GM12878 (cell line): ENCODE results near the gene L1CAM. TPM values are rescaled to one million over a fixed set of nuclear protein-coding genes. Genes with fewer than 3 reads are reported as not detected.

Experiments
- ATAC-seq: fragments of 200-7000 bp; cut with Tn5 transposase; 3 replicates; pipeline ENCODE4 v1.9.1; 2020; ENCODE audit warnings: mild to moderate bottlenecking, moderate library complexity
- BruUV-seq: library from RNA; stranded (reverse); fragments of 400-500 nt; replicated peaks from 2 replicates; lab custom pipeline; 2021; lab: Mats Ljungman, UMichigan
- CTCF ChIA-PET: fragments of 300-600 bp; sonication (Branson Sonifier 250); formaldehyde crosslinking; extraction: SDS; loops from one replicate; lab custom pipeline; 2021; ENCODE audit warnings: inconsistent platforms; lab: Yijun Ruan, JAX
- POLR2A ChIA-PET: fragments of 350-600 bp; formaldehyde crosslinking; extraction: SDS; loops from one replicate; lab custom pipeline; 2021; ENCODE audit warnings: inconsistent platforms; lab: Charles Lee
- RAD21 ChIA-PET: fragments of 300-600 bp; sonication (Branson Sonifier 250); formaldehyde crosslinking; loops from one replicate; lab custom pipeline; 2023; ENCODE audit warnings: antibody characterized with exemption; ENCODE audit not compliant: unreplicated experiment; lab: Charles Lee
- SMC1A ChIA-PET: fragments of 300-600 bp; sonication (Branson Sonifier 250); formaldehyde crosslinking; loops from one replicate; lab custom pipeline; 2023; ENCODE audit not compliant: unreplicated experiment, uncharacterized antibody; lab: Charles Lee
- DNase-seq: peaks from one replicate; pipeline ENCODE4 v3.0.0-alpha.2; 2011; ENCODE audit warnings: low read depth, low spot score
- FAIRE-seq: peaks from 3 replicates; lab custom pipeline; 2011; peaks lifted over from hg19 to GRCh38; lab: Jason Lieb, UNC
- H2AFZ ChIP-seq: 2 replicates; pipeline ENCODE4 v1.6.0; 2011; ENCODE audit warnings: low read depth, low read length, control low read depth; ENCODE audit not compliant: control insufficient read depth
- H3K27ac ChIP-seq: 2 replicates; pipeline ENCODE4 v1.5.1; 2011; ENCODE audit warnings: control low read depth; ENCODE audit not compliant: control insufficient read depth, insufficient read depth
- H3K27me3 ChIP-seq, 2 experiments: replicated peaks in 1 of 2; 2 replicates each; pipeline versions ENCODE4 v1.6.0 to v1.6.1; 2011; ENCODE audit warnings: low read length in 1 of 2; ENCODE audit not compliant: control insufficient read depth in 2 of 2, insufficient read depth in 2 of 2
- H3K36me3 ChIP-seq, 2 experiments: 2 replicates each; pipeline ENCODE4 v1.5.1; 2011; ENCODE audit warnings: low read length in 1 of 2; ENCODE audit not compliant: control insufficient read depth in 2 of 2, insufficient read depth in 2 of 2
- H3K4me1 ChIP-seq: 2 replicates; pipeline ENCODE4 v1.6.1; 2011; ENCODE audit warnings: mild to moderate bottlenecking, low read length, moderate library complexity, mixed read lengths; ENCODE audit not compliant: control insufficient read depth, insufficient read depth
- H3K4me2 ChIP-seq: 2 replicates; pipeline ENCODE4 v1.6.0; 2011; ENCODE audit warnings: control low read depth; ENCODE audit not compliant: control insufficient read depth, insufficient read depth
- H3K4me3 ChIP-seq: fragments of 200-600 bp; sonication (generic); 2 replicates; pipeline ENCODE4 v1.5.1; 2016
- H3K79me2 ChIP-seq: 2 replicates; pipeline ENCODE4 v1.6.0; 2011; ENCODE audit warnings: low read length; ENCODE audit not compliant: control insufficient read depth, insufficient read depth
- H3K9ac ChIP-seq: 2 replicates; pipeline ENCODE4 v1.8.0; 2011; ENCODE audit warnings: low read length, control low read depth, mixed read lengths; ENCODE audit not compliant: control insufficient read depth, insufficient read depth
- H3K9me3 ChIP-seq: replicated peaks from 3 replicates; pipeline ENCODE4 v1.5.1; 2011; ENCODE audit warnings: mild to moderate bottlenecking, low read length; ENCODE audit not compliant: control insufficient read depth, insufficient read depth
- H4K20me1 ChIP-seq: 2 replicates; pipeline ENCODE4 v1.6.0; 2011; ENCODE audit not compliant: control insufficient read depth, insufficient read depth
- EED ChIP-seq: sonication (generic); IDR thresholded peaks from 2 replicates; pipeline ENCODE4 v1.6.1; 2016; ENCODE audit warnings: antibody characterized with exemption, low read depth
- FOXM1 ChIP-seq: IDR thresholded peaks from 2 replicates; pipeline ENCODE4 v1.6.1; 2012; ENCODE audit warnings: low read depth, mild to moderate bottlenecking, inconsistent platforms, low read length, moderate library complexity
- HCFC1 ChIP-seq: fragments of 150-350 bp; IDR thresholded peaks from 2 replicates; pipeline ENCODE4 v1.6.1; 2014; ENCODE audit warnings: low read length
- MEF2A ChIP-seq: IDR thresholded peaks from 2 replicates; pipeline ENCODE4 v1.6.1; 2011; ENCODE audit warnings: low read depth, mild to moderate bottlenecking, low read length, moderate library complexity; ENCODE audit not compliant: insufficient read depth
- MEF2B ChIP-seq: fragments of 450-650 bp; IDR thresholded peaks from 2 replicates; pipeline ENCODE4 v1.6.1; 2018; ENCODE audit warnings: mild to moderate bottlenecking, moderate library complexity; ENCODE audit not compliant: partially characterized antibody, poor library complexity, severe bottlenecking
- MTA2 ChIP-seq: fragments of 450-650 bp; IDR thresholded peaks from 2 replicates; pipeline ENCODE4 v1.6.1; 2016; ENCODE audit warnings: low read depth, mild to moderate bottlenecking, moderate library complexity
- NFYB ChIP-seq: IDR thresholded peaks from 2 replicates; pipeline ENCODE4 v1.6.1; 2011; ENCODE audit warnings: low read depth, mild to moderate bottlenecking, low read length, improper control_type of control experiment, moderate library complexity; ENCODE audit not compliant: insufficient read depth
- NRF1 ChIP-seq: conservative IDR thresholded peaks from 2 replicates; pipeline ENCODE4 v1.6.1; 2011; ENCODE audit warnings: mild to moderate bottlenecking, low read depth, low read length, improper control_type of control experiment
- POLR2AphosphoS2 ChIP-seq: IDR thresholded peaks from 2 replicates; pipeline ENCODE4 v1.6.1; 2011; ENCODE audit warnings: low read depth, mild to moderate bottlenecking, low read length, improper control_type of control experiment, moderate library complexity
- RBBP5 ChIP-seq: fragments of 200-600 bp; sonication (generic); conservative IDR thresholded peaks from 2 replicates; pipeline ENCODE4 v1.6.1; 2016
- SIX5 ChIP-seq: IDR thresholded peaks from 2 replicates; pipeline ENCODE4 v1.6.1; 2011; ENCODE audit warnings: mild to moderate bottlenecking, low read depth, low read length, moderate library complexity; ENCODE audit not compliant: severe bottlenecking
- SUZ12 ChIP-seq: fragments of 200-600 bp; sonication (generic); IDR thresholded peaks from one replicate; pipeline ENCODE4 v1.6.1; 2018; ENCODE audit warnings: antibody characterized with exemption, mild to moderate bottlenecking; ENCODE audit not compliant: unreplicated experiment
- WGBS: methylation state at CpG from one replicate; pipeline ENCODE4 v1.1.6; 2016; ENCODE audit warnings: low lambda C conversion rate; ENCODE audit not compliant: insufficient replicate concordance, insufficient coverage; ENCODE audit errors: missing lambda C conversion rate; 5-methylcytosine and 5-hydroxymethylcytosine counted together
- in situ Hi-C: fragments of 300-500 bp; cut with MboI; formaldehyde crosslinking; loops from 9 replicates; pipeline ENCODE4 v1.14.3; 2018; ENCODE audit warnings: mixed read lengths
- intact Hi-C: fragments of 100-400 bp; cut with micrococcal nuclease; formaldehyde crosslinking; loops from one replicate; pipeline ENCODE4 v1.14.2; 2022; ENCODE audit not compliant: unreplicated experiment
- polyA plus RNA-seq, 11 experiments: library from polyadenylated mRNA; depleted of rRNA in 4 of 11; unstranded in 6 of 11; stranded (reverse) in 5 of 11; fragments of >200 nt; fragmentation: Nextera tagmentation in 4 of 11; fragmentation: Illumina TruSeq in 1 of 11; extraction: Ambion mirVana in 4 of 11; extraction: Trizol in 1 of 11; gene quantifications; 1 replicate in 1 of 11; 2 replicates in 10 of 11; pipeline versions ENCODE4 v1.2.1 to v1.2.3, GENCODE V29; 2011 to 2016; ENCODE audit warnings: inconsistent platforms in 2 of 11, missing spikeins in 2 of 11, low read depth in 1 of 11
- total RNA-seq, 4 experiments: library from RNA; depleted of rRNA in 3 of 4; stranded (reverse); fragments of >200 nt in 3 of 4; fragmentation: Illumina TruSeq in 1 of 4; extraction: Trizol in 1 of 4; gene quantifications; 2 replicates each; pipeline versions ENCODE4 v1.2.1 to v1.2.3, GENCODE V29; 2013 to 2021
- TF ChIP-seq, protein P1 (sequence below): IDR thresholded peaks from 2 replicates; pipeline ENCODE4 v1.6.1; 2011; ENCODE audit warnings: borderline replicate concordance, low read depth, mild to moderate bottlenecking, moderate library complexity, mixed read lengths, low read length; ENCODE audit not compliant: insufficient read depth; ENCODE audit errors: extremely low read length
- TF ChIP-seq, protein P2 (sequence below): fragments of 150-350 bp; IDR thresholded peaks from 2 replicates; pipeline ENCODE4 v1.6.1; 2014; ENCODE audit warnings: mild to moderate bottlenecking, low read depth, low read length
- TF ChIP-seq, protein P3 (sequence below): IDR thresholded peaks from 2 replicates; pipeline ENCODE4 v1.6.1; 2012; ENCODE audit warnings: low read depth, low read length, improper control_type of control experiment
- TF ChIP-seq, protein P4 (sequence below): IDR thresholded peaks from 2 replicates; pipeline ENCODE4 v1.6.1; 2012; ENCODE audit warnings: mild to moderate bottlenecking, low read depth, low read length

L1CAM gene
- total and polyA plus RNA-seq, 10 of the 15 experiments (the other 5 are each of a cell fraction or from before 2014, with no cell fraction given): 0.01 to 0.64 (median 0.09) TPM; not detected in 5

DNA sequence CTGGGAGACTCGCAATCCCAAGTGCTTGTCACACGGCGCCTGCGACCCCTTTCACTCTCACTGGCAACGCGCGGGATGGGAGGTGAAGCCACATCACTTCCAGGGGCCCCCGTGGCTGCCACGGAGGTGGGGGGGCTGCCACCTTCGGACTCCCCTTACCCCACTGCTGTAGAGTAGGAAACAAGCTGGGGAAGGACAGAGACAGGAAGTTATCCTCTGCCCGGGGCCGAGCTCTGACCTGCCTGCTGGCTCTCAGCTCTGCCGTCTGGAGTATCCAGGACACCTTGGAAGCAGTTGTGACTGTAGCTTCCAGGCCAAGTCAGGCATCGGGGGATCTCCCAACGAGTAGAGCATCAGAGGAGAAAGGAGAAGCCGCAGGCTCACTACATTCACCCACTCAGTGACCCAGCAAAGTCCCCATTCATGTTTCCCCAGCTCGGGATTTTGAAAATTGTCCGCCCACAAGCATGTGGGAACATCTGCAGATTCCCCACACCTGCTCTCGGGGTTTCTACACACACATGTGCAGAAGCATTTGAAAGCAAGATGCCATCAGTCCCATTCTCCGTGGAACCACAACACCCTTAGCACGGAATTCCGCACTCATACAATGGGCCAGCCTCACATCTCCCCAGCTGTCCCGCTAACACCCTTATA is 66.5 kb downstream of the L1CAM start:
- SMC1A ChIA-PET: no interaction called here
- CTCF ChIA-PET: no interaction called here
- H3K9ac ChIP-seq: no peak overlapping the region
- WGBS: 62% methylated on average over 23 of the region's 23 CpGs
- H3K4me2 ChIP-seq: peak overlapping the region; percentile 9; the same call in 1 of the 2 replicates
- no peak overlapping the region for H3K27ac ChIP-seq
- no peak for FAIRE-seq
- no TSS peak for BruUV-seq
- no peaks in the 10 kb centered on the region for H4K20me1 ChIP-seq
- POLR2A ChIA-PET: no interaction called here
- intact Hi-C loops (no loop called here), in situ Hi-C loops (loop anchor here (25.0 kb wide), 1 partner anchor 632 kb away; the partner anchor contains the start of gene MAGEA1)
- no peaks in the 10 kb centered on the region for H3K9me3 ChIP-seq
- H3K36me3 ChIP-seq: no peaks in the 10 kb centered on the region
- ATAC-seq: no peak
- no peaks in the 10 kb centered on the region for H3K79me2 ChIP-seq
- no peaks in the 10 kb centered on the region for H3K4me1 ChIP-seq
- no peak for DNase-seq
- no peaks in the 10 kb centered on the region; a peak in 1 of 4 replicates for H3K27me3 ChIP-seq
- no peak overlapping the region for H3K4me3 ChIP-seq
- no peak overlapping the region for H2AFZ ChIP-seq
- RAD21 ChIA-PET: no interaction called here
- TF ChIP-seq MTA2 (no peak), MEF2B (no peak), NFYB (no peak), HCFC1 (no peak), RBBP5 (no peak), POLR2AphosphoS2 (no peak), MEF2A (no peak), NRF1 (no peak), SUZ12 (no peak), FOXM1 (no peak), EED (no peak), SIX5 (no peak)
- TF ChIP-seq, protein P1, sequence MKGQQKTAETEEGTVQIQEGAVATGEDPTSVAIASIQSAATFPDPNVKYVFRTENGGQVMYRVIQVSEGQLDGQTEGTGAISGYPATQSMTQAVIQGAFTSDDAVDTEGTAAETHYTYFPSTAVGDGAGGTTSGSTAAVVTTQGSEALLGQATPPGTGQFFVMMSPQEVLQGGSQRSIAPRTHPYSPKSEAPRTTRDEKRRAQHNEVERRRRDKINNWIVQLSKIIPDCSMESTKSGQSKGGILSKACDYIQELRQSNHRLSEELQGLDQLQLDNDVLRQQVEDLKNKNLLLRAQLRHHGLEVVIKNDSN: no peak
- TF ChIP-seq, protein P2, sequence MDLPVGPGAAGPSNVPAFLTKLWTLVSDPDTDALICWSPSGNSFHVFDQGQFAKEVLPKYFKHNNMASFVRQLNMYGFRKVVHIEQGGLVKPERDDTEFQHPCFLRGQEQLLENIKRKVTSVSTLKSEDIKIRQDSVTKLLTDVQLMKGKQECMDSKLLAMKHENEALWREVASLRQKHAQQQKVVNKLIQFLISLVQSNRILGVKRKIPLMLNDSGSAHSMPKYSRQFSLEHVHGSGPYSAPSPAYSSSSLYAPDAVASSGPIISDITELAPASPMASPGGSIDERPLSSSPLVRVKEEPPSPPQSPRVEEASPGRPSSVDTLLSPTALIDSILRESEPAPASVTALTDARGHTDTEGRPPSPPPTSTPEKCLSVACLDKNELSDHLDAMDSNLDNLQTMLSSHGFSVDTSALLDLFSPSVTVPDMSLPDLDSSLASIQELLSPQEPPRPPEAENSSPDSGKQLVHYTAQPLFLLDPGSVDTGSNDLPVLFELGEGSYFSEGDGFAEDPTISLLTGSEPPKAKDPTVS: no peak
- TF ChIP-seq, protein P3, sequence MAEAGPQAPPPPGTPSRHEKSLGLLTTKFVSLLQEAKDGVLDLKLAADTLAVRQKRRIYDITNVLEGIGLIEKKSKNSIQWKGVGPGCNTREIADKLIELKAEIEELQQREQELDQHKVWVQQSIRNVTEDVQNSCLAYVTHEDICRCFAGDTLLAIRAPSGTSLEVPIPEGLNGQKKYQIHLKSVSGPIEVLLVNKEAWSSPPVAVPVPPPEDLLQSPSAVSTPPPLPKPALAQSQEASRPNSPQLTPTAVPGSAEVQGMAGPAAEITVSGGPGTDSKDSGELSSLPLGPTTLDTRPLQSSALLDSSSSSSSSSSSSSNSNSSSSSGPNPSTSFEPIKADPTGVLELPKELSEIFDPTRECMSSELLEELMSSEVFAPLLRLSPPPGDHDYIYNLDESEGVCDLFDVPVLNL: no peak
- TF ChIP-seq, protein P4, sequence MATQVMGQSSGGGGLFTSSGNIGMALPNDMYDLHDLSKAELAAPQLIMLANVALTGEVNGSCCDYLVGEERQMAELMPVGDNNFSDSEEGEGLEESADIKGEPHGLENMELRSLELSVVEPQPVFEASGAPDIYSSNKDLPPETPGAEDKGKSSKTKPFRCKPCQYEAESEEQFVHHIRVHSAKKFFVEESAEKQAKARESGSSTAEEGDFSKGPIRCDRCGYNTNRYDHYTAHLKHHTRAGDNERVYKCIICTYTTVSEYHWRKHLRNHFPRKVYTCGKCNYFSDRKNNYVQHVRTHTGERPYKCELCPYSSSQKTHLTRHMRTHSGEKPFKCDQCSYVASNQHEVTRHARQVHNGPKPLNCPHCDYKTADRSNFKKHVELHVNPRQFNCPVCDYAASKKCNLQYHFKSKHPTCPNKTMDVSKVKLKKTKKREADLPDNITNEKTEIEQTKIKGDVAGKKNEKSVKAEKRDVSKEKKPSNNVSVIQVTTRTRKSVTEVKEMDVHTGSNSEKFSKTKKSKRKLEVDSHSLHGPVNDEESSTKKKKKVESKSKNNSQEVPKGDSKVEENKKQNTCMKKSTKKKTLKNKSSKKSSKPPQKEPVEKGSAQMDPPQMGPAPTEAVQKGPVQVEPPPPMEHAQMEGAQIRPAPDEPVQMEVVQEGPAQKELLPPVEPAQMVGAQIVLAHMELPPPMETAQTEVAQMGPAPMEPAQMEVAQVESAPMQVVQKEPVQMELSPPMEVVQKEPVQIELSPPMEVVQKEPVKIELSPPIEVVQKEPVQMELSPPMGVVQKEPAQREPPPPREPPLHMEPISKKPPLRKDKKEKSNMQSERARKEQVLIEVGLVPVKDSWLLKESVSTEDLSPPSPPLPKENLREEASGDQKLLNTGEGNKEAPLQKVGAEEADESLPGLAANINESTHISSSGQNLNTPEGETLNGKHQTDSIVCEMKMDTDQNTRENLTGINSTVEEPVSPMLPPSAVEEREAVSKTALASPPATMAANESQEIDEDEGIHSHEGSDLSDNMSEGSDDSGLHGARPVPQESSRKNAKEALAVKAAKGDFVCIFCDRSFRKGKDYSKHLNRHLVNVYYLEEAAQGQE: no peak
